ENCODE data around the gene MTIF3. TPM values are rescaled to one million over a fixed set of nuclear protein-coding genes. Genes with fewer than 3 reads are reported as not detected.

The MTIF3 gene
- total RNA-seq, 1 experiment from 2014 or later: 42.0 TPM

DNA sequence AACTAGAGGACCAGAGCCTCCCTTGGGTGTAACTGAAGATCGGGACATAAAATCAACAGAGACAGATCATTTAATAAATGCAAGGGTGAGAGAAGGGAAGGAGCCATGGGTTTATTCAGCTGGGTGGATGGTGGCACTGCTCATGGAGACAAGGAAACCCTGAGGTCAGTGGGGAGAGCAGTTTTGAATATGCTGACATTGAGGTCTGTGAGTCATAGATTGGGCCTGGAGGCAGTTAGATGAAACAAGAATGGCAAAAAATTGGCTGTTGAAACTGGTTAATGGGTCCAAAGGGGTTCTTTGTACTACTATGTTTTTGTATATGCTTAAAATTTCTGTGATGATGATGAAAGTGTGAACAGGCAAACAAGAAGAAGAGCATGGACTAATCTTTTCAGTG, 31.0 kb downstream of the MTIF3 start:
- no peaks in the 10 kb centered on the region for H3K9me3 Mint-ChIP-seq
- peaks cover 3% of the 10 kb centered on the region for H3K4me1 Mint-ChIP-seq
- no peaks in the 10 kb centered on the region for H3K36me3 Mint-ChIP-seq
- TF ChIP-seq, protein P1, sequence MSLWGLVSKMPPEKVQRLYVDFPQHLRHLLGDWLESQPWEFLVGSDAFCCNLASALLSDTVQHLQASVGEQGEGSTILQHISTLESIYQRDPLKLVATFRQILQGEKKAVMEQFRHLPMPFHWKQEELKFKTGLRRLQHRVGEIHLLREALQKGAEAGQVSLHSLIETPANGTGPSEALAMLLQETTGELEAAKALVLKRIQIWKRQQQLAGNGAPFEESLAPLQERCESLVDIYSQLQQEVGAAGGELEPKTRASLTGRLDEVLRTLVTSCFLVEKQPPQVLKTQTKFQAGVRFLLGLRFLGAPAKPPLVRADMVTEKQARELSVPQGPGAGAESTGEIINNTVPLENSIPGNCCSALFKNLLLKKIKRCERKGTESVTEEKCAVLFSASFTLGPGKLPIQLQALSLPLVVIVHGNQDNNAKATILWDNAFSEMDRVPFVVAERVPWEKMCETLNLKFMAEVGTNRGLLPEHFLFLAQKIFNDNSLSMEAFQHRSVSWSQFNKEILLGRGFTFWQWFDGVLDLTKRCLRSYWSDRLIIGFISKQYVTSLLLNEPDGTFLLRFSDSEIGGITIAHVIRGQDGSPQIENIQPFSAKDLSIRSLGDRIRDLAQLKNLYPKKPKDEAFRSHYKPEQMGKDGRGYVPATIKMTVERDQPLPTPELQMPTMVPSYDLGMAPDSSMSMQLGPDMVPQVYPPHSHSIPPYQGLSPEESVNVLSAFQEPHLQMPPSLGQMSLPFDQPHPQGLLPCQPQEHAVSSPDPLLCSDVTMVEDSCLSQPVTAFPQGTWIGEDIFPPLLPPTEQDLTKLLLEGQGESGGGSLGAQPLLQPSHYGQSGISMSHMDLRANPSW (CRISPR knock-in tag; conservative IDR thresholded peaks at IDR 0.05; ENCODE audit: low read depth): no peak
- no peak for TF ChIP-seq TP53 (CRISPR knock-in tag; IDR thresholded peaks at IDR 0.05)
- TF ChIP-seq SMAD4 (CRISPR knock-in tag; IDR thresholded peaks at IDR 0.05): no peak
- TF ChIP-seq TEAD4 (CRISPR knock-in tag; IDR thresholded peaks at IDR 0.05): no peak
- no peak for TF ChIP-seq PRRX2 (CRISPR knock-in tag; IDR thresholded peaks at IDR 0.05)
- TF ChIP-seq CREB1 (CRISPR knock-in tag; IDR thresholded peaks at IDR 0.05): no peak
- TF ChIP-seq NR1H2 (CRISPR knock-in tag; IDR thresholded peaks at IDR 0.05): no peak
- TF ChIP-seq, protein P2, sequence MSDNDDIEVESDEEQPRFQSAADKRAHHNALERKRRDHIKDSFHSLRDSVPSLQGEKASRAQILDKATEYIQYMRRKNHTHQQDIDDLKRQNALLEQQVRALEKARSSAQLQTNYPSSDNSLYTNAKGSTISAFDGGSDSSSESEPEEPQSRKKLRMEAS (CRISPR knock-in tag; IDR thresholded peaks at IDR 0.05): no peak
- TF ChIP-seq HMGA2 (CRISPR knock-in tag; IDR thresholded peaks at IDR 0.05): no peak
- TF ChIP-seq, protein P3, sequence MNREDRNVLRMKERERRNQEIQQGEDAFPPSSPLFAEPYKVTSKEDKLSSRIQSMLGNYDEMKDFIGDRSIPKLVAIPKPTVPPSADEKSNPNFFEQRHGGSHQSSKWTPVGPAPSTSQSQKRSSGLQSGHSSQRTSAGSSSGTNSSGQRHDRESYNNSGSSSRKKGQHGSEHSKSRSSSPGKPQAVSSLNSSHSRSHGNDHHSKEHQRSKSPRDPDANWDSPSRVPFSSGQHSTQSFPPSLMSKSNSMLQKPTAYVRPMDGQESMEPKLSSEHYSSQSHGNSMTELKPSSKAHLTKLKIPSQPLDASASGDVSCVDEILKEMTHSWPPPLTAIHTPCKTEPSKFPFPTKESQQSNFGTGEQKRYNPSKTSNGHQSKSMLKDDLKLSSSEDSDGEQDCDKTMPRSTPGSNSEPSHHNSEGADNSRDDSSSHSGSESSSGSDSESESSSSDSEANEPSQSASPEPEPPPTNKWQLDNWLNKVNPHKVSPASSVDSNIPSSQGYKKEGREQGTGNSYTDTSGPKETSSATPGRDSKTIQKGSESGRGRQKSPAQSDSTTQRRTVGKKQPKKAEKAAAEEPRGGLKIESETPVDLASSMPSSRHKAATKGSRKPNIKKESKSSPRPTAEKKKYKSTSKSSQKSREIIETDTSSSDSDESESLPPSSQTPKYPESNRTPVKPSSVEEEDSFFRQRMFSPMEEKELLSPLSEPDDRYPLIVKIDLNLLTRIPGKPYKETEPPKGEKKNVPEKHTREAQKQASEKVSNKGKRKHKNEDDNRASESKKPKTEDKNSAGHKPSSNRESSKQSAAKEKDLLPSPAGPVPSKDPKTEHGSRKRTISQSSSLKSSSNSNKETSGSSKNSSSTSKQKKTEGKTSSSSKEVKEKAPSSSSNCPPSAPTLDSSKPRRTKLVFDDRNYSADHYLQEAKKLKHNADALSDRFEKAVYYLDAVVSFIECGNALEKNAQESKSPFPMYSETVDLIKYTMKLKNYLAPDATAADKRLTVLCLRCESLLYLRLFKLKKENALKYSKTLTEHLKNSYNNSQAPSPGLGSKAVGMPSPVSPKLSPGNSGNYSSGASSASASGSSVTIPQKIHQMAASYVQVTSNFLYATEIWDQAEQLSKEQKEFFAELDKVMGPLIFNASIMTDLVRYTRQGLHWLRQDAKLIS (CRISPR knock-in tag; IDR thresholded peaks at IDR 0.05; ENCODE audit: borderline replicate concordance): no peak
- H3K27ac Mint-ChIP-seq: no peak overlapping the region
- POLR2A ChIA-PET: no interaction called here
- no peak for DNase-seq (ENCODE audit: low spot score)
- ATAC-seq: no peak
- H3K27me3 Mint-ChIP-seq (ENCODE audit: low read depth): peaks cover 19% of the 10 kb centered on the region
- H3K4me3 Mint-ChIP-seq: no peak overlapping the region
- CTCF ChIA-PET: no interaction called here

DNA sequence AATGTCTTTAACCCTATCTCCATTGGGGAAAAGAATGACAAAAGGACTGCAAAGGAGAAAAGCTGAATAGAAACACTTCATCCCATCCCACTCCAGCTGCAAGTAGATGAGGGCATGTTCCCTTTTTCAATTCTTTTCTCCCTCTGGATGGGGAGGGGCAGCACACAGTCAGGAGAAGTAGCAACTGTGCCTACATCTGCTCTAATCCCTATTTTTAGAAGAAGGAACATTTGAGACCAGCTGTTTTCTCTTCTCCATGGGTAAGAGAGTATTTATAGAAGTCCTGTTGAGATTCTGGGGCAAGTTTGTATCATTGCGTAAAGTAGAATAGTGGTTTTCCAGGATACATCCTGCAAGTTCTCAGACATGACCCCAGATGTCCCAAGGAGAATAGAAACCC, 35.2 kb downstream of the MTIF3 start:
- POLR2A ChIA-PET: no interaction called here
- peaks cover 3% of the 10 kb centered on the region for H3K27me3 Mint-ChIP-seq (ENCODE audit: low read depth)
- H3K4me1 Mint-ChIP-seq: peaks cover 3% of the 10 kb centered on the region
- H3K27ac Mint-ChIP-seq: no peak overlapping the region
- no peak for ATAC-seq
- TF ChIP-seq ZNF219 (CRISPR knock-in tag; IDR thresholded peaks at IDR 0.05; ENCODE audit: borderline replicate concordance) (no peak), TEAD4 (CRISPR knock-in tag; IDR thresholded peaks at IDR 0.05) (no peak), ESRRA (CRISPR knock-in tag; IDR thresholded peaks at IDR 0.05; ENCODE audit: borderline replicate concordance) (no peak), ZNF232 (CRISPR knock-in tag; IDR thresholded peaks at IDR 0.05) (no peak), ZNF416 (CRISPR knock-in tag; IDR thresholded peaks at IDR 0.05) (no peak), NR2C2 (CRISPR knock-in tag; IDR thresholded peaks at IDR 0.05) (no peak), RORB (CRISPR knock-in tag; IDR thresholded peaks at IDR 0.05) (no peak)
- H3K36me3 Mint-ChIP-seq: no peaks in the 10 kb centered on the region
- no peak for DNase-seq (ENCODE audit: low spot score)
- peaks cover 2% of the 10 kb centered on the region for H3K9me3 Mint-ChIP-seq
- CTCF ChIA-PET: interaction anchor here (0.6 to 1.0 kb wide), 3 partner anchors 9 to 55 kb away, joined by 3 to 6 read pairs (median 3); partner anchors contain the start of gene GTF3A
- H3K4me3 Mint-ChIP-seq: no peak overlapping the region

- Mint-ChIP-seq H3K27ac (no peak overlapping the region), H3K4me1 (no peaks in the 10 kb centered on the region), H3K36me3 (no peaks in the 10 kb centered on the region), H3K9me3 (peaks cover 8% of the 10 kb centered on the region), H3K27me3 (ENCODE audit: low read depth) (peaks cover 7% of the 10 kb centered on the region), H3K4me3 (no peak overlapping the region)
- CTCF ChIA-PET: interaction anchor here (1.0 kb wide), 1 partner anchor 49 kb away, joined by 4 read pairs; no protein-coding TSS in a partner anchor
- no peak for DNase-seq (ENCODE audit: low spot score)
- no peak for ATAC-seq
- POLR2A ChIA-PET: no interaction called here
- TF ChIP-seq FOXP1 (CRISPR knock-in tag; IDR thresholded peaks at IDR 0.05; ENCODE audit: borderline replicate concordance): no peak
- no peak for TF ChIP-seq IRF2 (CRISPR knock-in tag; IDR thresholded peaks at IDR 0.05; ENCODE audit: borderline replicate concordance, low read depth)
- TF ChIP-seq SP1 (CRISPR knock-in tag; conservative IDR thresholded peaks at IDR 0.05): no peak
- TF ChIP-seq CREM (CRISPR knock-in tag; IDR thresholded peaks at IDR 0.05): no peak
- TF ChIP-seq ZNF532 (CRISPR knock-in tag; IDR thresholded peaks at IDR 0.05; ENCODE audit: borderline replicate concordance): no peak
- TF ChIP-seq PRRX2 (CRISPR knock-in tag; IDR thresholded peaks at IDR 0.05): no peak
- TF ChIP-seq NFATC4 (CRISPR knock-in tag; IDR thresholded peaks at IDR 0.05): no peak
- no peak for TF ChIP-seq GABPB1 (CRISPR knock-in tag; IDR thresholded peaks at IDR 0.05)
- TF ChIP-seq FOXK1 (CRISPR knock-in tag; IDR thresholded peaks at IDR 0.05): no peak
Observed at GRCh38 chr13:27411341-27411740, 39.0 kb downstream of the MTIF3 start.
